ENCODE results near the gene ZNF57.
"Not testable (repeated sequence)": the region's sequence is repeated elsewhere in the genome, so short reads cannot be mapped to it uniquely, and the experiment has no call there.

ZNF57 gene

GRCh38 chr19:2896694-2897093, 4.0 kb upstream of the ZNF57 start:
- DNase-seq (ENCODE audit: low read depth) = no peak

- DNase-seq (ENCODE audit: low read depth) = no peak
These were observed 2.0 kb downstream of the ZNF57 start for GRCh38 chr19:2902590-2903218.

GRCh38 chr19:2903326-2903725, 2.6 kb downstream of the ZNF57 start:
- DNase-seq (ENCODE audit: low read depth) = not testable (repeated sequence)

GRCh38 chr19:2905918-2906519, 5.3 kb downstream of the ZNF57 start:
- DNase-seq (ENCODE audit: low read depth) = no peak

- no peak for DNase-seq (ENCODE audit: low read depth)
These were observed 6.0 kb downstream of the ZNF57 start for GRCh38 chr19:2906631-2907195.

- no peak for DNase-seq (ENCODE audit: low read depth)
These were observed 11.6 kb downstream of the ZNF57 start for GRCh38 chr19:2912306-2912705.

GRCh38 chr19:2917275-2918184, 16.8 kb downstream of the ZNF57 start:
- DNase-seq (ENCODE audit: low read depth) = no peak

- no peak for DNase-seq (ENCODE audit: low read depth)
These were observed 22.3 kb downstream of the ZNF57 start for GRCh38 chr19:2922987-2923386.

- DNase-seq (ENCODE audit: low read depth) = peak; percentile 83
These were observed 22.8 kb downstream of the ZNF57 start for GRCh38 chr19:2923510-2923909.

GRCh38 chr19:2926341-2927031, 25.8 kb downstream of the ZNF57 start:
- no peak for DNase-seq (ENCODE audit: low read depth)

- no peak for DNase-seq (ENCODE audit: low read depth)
These were observed 26.3 kb downstream of the ZNF57 start for GRCh38 chr19:2927032-2927430.

- no peak for DNase-seq (ENCODE audit: low read depth)
These were observed 32.8 kb downstream of the ZNF57 start for GRCh38 chr19:2933490-2933910.

GRCh38 chr19:2935863-2936262, 35.1 kb downstream of the ZNF57 start:
- DNase-seq (ENCODE audit: low read depth) = not testable (repeated sequence)

- no peak for DNase-seq (ENCODE audit: low read depth)
These were observed 42.4 kb downstream of the ZNF57 start for GRCh38 chr19:2942928-2943640.

GRCh38 chr19:2944403-2944774, 43.7 kb downstream of the ZNF57 start:
- DNase-seq (ENCODE audit: low read depth) = no peak

- peak; percentile 98 for DNase-seq (ENCODE audit: low read depth)
These were observed 44.2 kb downstream of the ZNF57 start, which contains the start of gene ZNF77 for GRCh38 chr19:2944775-2945574. TSS of gene ZNF77 (minus strand) at chr19:2944971. CDS start at chr19:2944840, 131 bp downstream.

- no peak for DNase-seq (ENCODE audit: low read depth)
These were observed 45.0 kb downstream of the ZNF57 start for GRCh38 chr19:2945575-2946184.

GRCh38 chr19:2949939-2950285, 49.2 kb downstream of the ZNF57 start:
- no peak for DNase-seq (ENCODE audit: low read depth)

GRCh38 chr19:2950286-2951124, 49.8 kb downstream of the ZNF57 start:
- DNase-seq (ENCODE audit: low read depth) = peak; percentile 99

All from fibroblast of the conjunctiva (primary cell).